ENCODE measurements around the gene OR2AG2.
A peak's percentile ranks its signal among the peaks of the same experiment; 100 is the strongest.

OR2AG2 gene

DNA sequence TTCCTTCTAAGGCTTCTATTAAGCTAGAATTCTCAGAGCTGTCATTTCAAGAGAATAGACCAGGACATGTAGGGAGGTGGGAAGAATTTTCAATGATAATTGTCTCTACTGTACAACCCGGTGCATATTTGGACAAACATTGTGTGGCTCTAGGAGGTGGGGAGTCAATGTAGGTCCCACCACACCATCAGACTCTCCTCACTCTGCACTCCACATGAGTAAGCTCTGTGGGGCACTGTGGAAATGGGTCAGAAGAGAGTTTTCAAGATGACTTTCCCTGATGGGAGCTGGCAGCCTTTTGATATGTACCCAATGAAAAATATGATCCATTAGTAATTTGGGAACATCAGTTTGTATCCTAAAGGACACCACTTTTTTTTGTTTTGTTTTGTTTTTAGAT, 33.2 kb downstream of the OR2AG2 start:
- TF ChIP-seq ZFX (IDR thresholded peaks at IDR 0.05) = no peak
- TF ChIP-seq, protein P1, sequence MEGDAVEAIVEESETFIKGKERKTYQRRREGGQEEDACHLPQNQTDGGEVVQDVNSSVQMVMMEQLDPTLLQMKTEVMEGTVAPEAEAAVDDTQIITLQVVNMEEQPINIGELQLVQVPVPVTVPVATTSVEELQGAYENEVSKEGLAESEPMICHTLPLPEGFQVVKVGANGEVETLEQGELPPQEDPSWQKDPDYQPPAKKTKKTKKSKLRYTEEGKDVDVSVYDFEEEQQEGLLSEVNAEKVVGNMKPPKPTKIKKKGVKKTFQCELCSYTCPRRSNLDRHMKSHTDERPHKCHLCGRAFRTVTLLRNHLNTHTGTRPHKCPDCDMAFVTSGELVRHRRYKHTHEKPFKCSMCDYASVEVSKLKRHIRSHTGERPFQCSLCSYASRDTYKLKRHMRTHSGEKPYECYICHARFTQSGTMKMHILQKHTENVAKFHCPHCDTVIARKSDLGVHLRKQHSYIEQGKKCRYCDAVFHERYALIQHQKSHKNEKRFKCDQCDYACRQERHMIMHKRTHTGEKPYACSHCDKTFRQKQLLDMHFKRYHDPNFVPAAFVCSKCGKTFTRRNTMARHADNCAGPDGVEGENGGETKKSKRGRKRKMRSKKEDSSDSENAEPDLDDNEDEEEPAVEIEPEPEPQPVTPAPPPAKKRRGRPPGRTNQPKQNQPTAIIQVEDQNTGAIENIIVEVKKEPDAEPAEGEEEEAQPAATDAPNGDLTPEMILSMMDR (conservative IDR thresholded peaks at IDR 0.05) = no peak
- no peak overlapping the region for H3K27ac ChIP-seq

DNA sequence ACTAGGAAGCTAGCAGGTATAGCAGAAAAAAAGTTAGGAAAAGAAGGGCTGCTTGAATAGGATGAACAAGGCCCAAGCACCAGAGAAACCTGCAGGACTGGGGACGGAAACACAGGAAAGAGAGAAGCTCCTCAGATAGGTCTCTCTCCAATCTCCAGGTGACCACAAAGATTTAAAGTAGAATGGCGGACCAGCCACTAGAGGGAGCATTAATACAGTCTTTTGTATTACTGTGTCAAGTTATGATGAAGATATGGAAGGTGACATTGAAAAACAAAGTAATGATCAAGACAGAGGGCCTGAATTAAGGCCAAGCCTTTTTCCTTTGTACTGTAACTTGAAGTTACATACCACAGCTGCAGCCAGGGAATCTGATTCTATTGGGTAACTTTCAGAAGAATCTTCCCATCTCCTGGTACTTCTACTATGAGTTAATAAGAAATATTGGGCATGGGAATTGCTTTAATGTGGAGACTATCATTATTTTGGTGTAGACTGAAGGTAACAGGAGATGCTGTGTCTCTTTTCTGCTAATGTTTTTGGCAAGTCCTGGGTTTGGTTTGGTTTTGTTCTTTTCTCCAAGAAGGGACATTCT, 33.8 kb downstream of the OR2AG2 start:
- H3K27ac ChIP-seq = no peak overlapping the region
- no peak for TF ChIP-seq ZFX (IDR thresholded peaks at IDR 0.05)
- TF ChIP-seq, protein P1 (conservative IDR thresholded peaks at IDR 0.05) = peak; percentile 84

DNA sequence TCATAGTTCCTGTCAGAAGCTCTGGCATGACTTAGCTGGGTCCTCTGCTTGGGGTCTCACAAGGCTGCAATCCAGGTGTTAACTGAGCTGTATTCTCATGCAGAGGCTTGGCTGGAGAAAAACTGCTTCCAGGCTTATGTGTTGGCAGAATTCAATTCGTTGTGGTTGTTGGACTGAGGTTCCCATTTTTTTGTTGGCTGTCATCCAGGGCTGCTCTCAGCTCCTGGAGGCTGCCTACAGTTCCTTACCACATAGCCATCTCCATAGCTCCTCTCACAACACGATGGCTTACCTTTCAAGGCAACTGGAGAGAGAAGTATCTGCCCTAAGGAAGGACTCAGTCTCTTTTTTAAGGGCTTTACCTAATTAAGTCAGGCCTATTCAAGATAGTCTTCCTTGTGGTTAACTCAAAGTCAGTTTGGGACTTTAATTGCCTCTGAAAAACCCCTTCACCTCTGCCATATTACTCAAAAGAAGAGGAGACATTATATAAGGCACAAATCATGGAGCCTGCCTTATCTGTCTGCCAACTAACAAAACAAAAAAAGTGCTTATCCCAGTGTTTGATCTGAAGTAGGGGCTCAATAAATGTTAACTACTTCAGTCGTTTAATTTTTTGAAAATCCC, 35.2 kb downstream of the OR2AG2 start:
- TF ChIP-seq, protein P1 (conservative IDR thresholded peaks at IDR 0.05) = no peak
- TF ChIP-seq ZFX (IDR thresholded peaks at IDR 0.05) = no peak
- H3K27ac ChIP-seq = no peak overlapping the region

DNA sequence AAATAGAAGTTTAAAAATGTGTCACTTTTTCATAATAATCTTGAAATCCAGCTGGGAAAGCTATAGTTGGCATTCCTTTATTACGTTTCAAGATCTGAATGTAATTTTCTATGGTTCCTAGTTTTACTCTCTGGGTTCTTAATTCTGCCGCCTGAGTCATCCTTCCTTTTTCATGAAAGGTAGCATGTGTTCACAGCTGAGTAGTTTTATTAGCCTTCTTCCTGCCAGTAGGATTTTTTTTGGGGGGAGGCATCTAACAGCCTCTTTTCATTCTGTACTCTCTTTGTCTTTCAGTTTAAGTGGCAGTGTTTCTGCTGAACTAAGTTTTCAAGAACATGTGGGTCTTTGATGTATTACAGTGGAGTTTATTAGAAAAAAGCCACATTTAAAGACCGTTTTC, 36.5 kb downstream of the OR2AG2 start:
- TF ChIP-seq, protein P1 (conservative IDR thresholded peaks at IDR 0.05) = no peak
- TF ChIP-seq ZFX (IDR thresholded peaks at IDR 0.05) = no peak
- no peak overlapping the region for H3K27ac ChIP-seq

DNA sequence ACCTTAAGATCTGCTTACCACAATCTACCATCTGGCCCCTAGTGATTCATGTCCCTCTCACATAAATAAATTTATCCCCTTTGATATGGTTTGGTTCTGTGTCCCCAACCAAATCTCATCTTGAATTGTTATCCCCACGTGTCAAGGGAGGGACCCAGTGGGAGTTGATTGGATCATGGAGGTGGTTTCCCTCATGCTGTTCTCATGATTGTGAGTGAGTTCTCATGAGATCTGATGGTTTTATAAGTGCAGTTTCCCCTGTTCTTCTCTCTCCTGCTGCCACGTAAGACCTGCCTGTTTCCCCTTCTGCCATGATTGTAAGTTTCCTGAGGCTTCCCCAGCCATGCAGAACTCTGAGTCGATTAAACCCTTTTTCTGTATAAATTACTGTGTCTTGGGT, 37.2 kb downstream of the OR2AG2 start:
- no peak overlapping the region for H3K27ac ChIP-seq
- TF ChIP-seq ZFX (IDR thresholded peaks at IDR 0.05) = no peak
- TF ChIP-seq, protein P1 (conservative IDR thresholded peaks at IDR 0.05) = no peak

DNA sequence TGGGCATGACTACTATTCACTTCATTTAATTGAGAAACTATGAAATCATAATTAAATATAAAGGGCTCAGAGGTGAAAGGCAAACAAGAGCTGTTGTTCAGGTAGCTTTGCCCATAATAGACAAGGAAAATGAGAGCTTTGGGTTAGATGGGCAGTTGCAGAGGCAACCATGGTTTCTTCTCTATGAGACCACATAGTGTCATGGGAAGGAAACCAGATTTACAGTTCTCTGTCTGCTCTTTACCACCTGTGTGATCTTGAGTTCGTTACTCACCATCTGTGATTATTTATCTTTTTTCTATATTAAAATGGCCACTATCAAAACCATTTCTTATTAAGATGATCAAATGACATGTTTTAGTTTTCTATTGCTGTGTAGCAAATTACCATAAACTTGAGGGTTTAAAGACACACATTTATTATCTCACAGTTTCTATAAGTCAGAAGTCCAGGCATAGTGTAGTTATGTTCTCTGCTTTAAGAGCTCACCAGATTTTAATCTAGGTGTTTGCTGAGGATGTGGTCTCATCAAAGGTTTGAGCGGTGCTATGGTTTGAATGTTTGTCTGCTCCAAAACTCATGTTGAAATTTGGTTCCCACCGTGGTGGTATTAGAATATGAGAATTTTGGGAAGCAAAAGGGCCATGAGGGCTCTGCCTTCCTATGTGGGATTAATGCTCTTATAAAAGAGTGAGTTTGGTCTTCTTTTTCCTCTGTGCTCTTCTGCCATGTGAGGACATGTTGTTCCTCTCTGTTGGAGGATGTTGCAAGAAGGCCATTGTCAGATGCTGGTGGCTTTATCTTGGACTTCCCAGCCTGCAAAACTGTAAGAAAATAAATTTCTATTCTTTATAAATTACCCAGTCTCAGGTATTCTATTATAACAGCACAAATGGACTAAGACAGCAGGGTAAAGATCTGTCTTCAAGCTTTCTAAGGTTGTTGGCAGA, 38.2 kb downstream of the OR2AG2 start:
- no peak overlapping the region for H3K27ac ChIP-seq
- TF ChIP-seq, protein P1 (conservative IDR thresholded peaks at IDR 0.05) = no peak
- no peak for TF ChIP-seq ZFX (IDR thresholded peaks at IDR 0.05)
